NCI-H2107 treated with DMSO at 0.1 percent for 48 hours (cell line): ENCODE results near the gene ADCY10.
"Not testable (repeated sequence)": the region's sequence is repeated elsewhere in the genome, so short reads cannot be mapped to it uniquely, and the experiment has no call there.

ENCODE experiments used
- DNase-seq: peaks from one replicate; lab custom pipeline; 2025; ENCODE audit not compliant: unreplicated experiment; lab: John Stamatoyannopoulos, UW

The ADCY10 gene

GRCh38 chr1:167862432-167863076, 51.4 kb downstream of the ADCY10 start:
- DNase-seq: no peak

GRCh38 chr1:167861664-167862381, 52.1 kb downstream of the ADCY10 start:
- no peak for DNase-seq

- DNase-seq: no peak
Observed at GRCh38 chr1:167860231-167860923, 53.6 kb downstream of the ADCY10 start.

GRCh38 chr1:167856711-167857418, 57.1 kb downstream of the ADCY10 start:
- DNase-seq: no peak

GRCh38 chr1:167854184-167854583, 59.8 kb downstream of the ADCY10 start:
- DNase-seq: no peak

- DNase-seq: no peak
Observed at GRCh38 chr1:167849666-167850065, 64.3 kb downstream of the ADCY10 start.

- DNase-seq: no peak
Observed at GRCh38 chr1:167842872-167843271, 71.1 kb downstream of the ADCY10 start.

GRCh38 chr1:167841530-167841929, 72.4 kb downstream of the ADCY10 start:
- DNase-seq: no peak

GRCh38 chr1:167839009-167839408, 74.9 kb downstream of the ADCY10 start:
- DNase-seq: no peak

GRCh38 chr1:167837326-167837725, 76.6 kb downstream of the ADCY10 start:
- DNase-seq: no peak

GRCh38 chr1:167836197-167836596, 77.7 kb downstream of the ADCY10 start:
- no peak for DNase-seq

- no peak for DNase-seq
Observed at GRCh38 chr1:167833904-167834303, 80.0 kb downstream of the ADCY10 start.

- DNase-seq: no peak
Observed at GRCh38 chr1:167832693-167833092, 81.2 kb downstream of the ADCY10 start.

- not testable (repeated sequence) for DNase-seq
Observed at GRCh38 chr1:167830668-167831067, 83.3 kb downstream of the ADCY10 start.

- peak; percentile 27 for DNase-seq
Observed at GRCh38 chr1:167829868-167830267, 84.1 kb downstream of the ADCY10 start.

- no peak for DNase-seq
Observed at GRCh38 chr1:167826127-167826526, 87.8 kb downstream of the ADCY10 start.

- no peak for DNase-seq
Observed at GRCh38 chr1:167825419-167826079, 88.4 kb downstream of the ADCY10 start.

GRCh38 chr1:167824163-167824794, 89.7 kb downstream of the ADCY10 start:
- no peak for DNase-seq

GRCh38 chr1:167821969-167822685, 91.8 kb downstream of the ADCY10 start:
- peak; percentile 69 for DNase-seq

GRCh38 chr1:167821356-167821685, 92.6 kb downstream of the ADCY10 start:
- DNase-seq: no peak
